ENCODE data around the gene ZDHHC1. TPM values are rescaled to one million over a fixed set of nuclear protein-coding genes. Genes with fewer than 3 reads are reported as not detected.
A peak's percentile ranks its signal among the peaks of the same experiment; 100 is the strongest.

Gene ZDHHC1
- total and polyA plus RNA-seq, 12 donors, result 1.3 to 30.0 (median 12.6) TPM

DNA sequence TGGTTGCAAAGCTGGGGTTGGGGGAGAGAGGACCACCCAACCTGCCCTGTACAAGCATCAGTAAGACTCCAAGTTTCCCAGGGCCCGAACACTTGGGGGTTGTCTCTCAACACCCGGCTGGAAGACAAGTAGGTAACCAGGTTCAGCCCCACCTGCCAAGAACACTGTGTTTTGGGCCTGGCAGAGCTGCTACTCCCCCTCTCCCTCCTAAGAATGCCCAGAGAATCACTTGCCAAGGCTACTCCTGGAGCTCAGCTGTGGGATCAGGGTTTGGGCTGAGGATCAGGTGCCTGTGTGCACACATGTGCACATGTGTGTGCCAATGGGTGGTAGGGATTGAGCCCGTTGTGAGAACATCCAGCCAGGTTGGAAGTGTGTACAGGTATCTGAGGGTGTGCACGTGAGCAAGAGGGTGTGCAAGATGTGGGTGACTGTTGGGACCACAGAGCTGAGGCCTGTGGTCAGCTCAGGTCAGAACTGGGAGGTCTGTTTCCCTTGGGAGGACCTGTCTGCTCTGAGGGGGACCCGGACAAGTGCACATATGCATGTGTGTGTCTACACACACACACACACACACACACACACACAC lies 16.9 kb upstream of the ZDHHC1 start:
- 90 to 96% (median 92%) methylated on average over 2 to 5 of the region's 5 CpGs for WGBS, 4 donors
- intact Hi-C loops (cut with DNase I), result no loop called here
- peaks cover 0 to 19% of the 10 kb centered on the region in 2 donors for H3K36me3 ChIP-seq (replicated peaks in 1 of 2)
- H3K27ac ChIP-seq, result no peak overlapping the region
- no peaks in the 10 kb centered on the region for H3K9me3 ChIP-seq (replicated peaks in 1 of 3)
- no peaks in the 10 kb centered on the region for H3K27me3 ChIP-seq
- DNase-seq, result no peak
- H3K4me3 ChIP-seq, result no peak overlapping the region
- H3K4me1 ChIP-seq (replicated peaks in 1 of 2), result peaks cover 12 to 25% of the 10 kb centered on the region in 2 donors
- no peak for TF ChIP-seq CTCF (IDR thresholded peaks at IDR 0.05)

DNA sequence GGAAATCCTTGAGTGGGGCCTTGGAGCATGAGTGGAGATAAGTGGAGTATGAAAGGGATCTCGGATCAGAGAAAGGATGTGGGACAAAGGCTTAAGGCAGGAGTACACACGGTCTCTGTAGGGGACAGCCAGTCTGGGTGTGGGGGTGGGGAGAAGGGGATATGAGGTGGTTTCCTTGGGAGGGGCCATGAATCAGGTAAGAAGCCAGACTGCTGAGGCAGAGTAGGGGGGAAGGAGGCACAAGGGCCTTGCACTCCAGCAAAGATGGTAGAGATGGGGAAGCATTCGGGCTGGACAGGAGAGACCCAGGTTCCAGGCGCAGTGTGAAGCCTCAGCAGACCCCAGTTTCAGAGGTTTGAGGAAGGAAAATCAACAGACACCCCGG lies 16.2 kb upstream of the ZDHHC1 start:
- peaks cover 3% of the 10 kb centered on the region for H3K27me3 ChIP-seq
- TF ChIP-seq POLR2A (IDR thresholded peaks at IDR 0.05) (no peak), CTCF (IDR thresholded peaks at IDR 0.05) (no peak)
- H3K4me3 ChIP-seq, result no peak overlapping the region
- H3K36me3 ChIP-seq (replicated peaks in 1 of 2), result peaks cover 0 to 11% of the 10 kb centered on the region in 2 donors
- intact Hi-C loops (cut with DNase I), result no loop called here
- peaks cover 12 to 26% of the 10 kb centered on the region in 2 donors for H3K4me1 ChIP-seq (replicated peaks in 1 of 2)
- no peaks in the 10 kb centered on the region for H3K9me3 ChIP-seq (replicated peaks in 1 of 3)
- DNase-seq, result no peak
- H3K27ac ChIP-seq, result no peak overlapping the region
- WGBS, 4 donors, result 64 to 76% (median 66%) methylated on average over 4 to 5 of the region's 5 CpGs

DNA sequence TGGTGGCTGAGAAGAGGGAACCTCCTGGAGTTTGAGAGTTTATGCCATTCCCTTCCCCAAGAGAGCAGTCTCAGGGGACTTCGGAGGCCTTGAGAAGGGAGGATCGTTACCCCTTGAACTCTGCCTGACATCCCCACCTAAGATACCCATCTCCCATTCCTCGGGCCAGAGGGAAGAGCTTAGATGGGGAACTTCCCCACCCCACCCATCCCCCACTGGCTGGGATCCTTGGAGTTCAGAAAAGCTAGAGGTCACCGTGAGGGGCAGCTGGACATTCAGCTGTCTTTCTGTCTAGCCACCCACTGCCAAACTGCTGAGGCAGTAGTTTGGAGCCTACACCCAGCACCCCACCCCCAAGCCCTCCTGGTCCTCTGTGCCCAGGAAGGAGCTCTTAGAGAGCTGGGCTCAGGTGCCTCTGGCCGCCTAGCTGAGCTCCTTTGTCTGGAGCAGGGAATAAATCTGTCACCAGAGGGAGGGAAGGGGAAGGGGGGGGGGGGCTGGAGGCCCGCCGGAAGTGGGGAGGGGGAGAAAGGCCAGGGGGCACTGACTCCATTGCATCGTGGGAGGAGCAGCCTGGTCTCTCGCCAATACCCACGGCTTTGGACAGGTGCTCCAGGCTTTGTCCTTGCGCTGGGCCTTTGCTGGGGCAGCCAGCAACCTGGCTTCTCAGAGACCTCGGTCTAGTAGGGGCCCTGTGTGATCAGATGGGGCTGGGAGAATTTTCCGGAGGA lies 15.7 kb upstream of the ZDHHC1 start:
- no peak for DNase-seq
- Histone ChIP-seq H3K4me1 (replicated peaks in 1 of 2) (peaks cover 12 to 26% of the 10 kb centered on the region in 2 donors), H3K36me3 (replicated peaks in 1 of 2) (peaks cover 0 to 6% of the 10 kb centered on the region in 2 donors), H3K27ac (peak overlapping the region in 3 of 5 donors; percentile 56 to 68 (median 64)), H3K27me3 (peaks cover 3% of the 10 kb centered on the region), H3K9me3 (replicated peaks in 1 of 3) (no peaks in the 10 kb centered on the region), H3K4me3 (peak overlapping the region in 1 of 4 donors; percentile 62)
- WGBS, 4 donors, result 33 to 38% (median 36%) methylated on average over 9 to 12 of the region's 13 CpGs
- no peak for TF ChIP-seq CTCF (IDR thresholded peaks at IDR 0.05)
- TF ChIP-seq POLR2A (IDR thresholded peaks at IDR 0.05), result no peak
- intact Hi-C loops (cut with DNase I), result no loop called here

DNA sequence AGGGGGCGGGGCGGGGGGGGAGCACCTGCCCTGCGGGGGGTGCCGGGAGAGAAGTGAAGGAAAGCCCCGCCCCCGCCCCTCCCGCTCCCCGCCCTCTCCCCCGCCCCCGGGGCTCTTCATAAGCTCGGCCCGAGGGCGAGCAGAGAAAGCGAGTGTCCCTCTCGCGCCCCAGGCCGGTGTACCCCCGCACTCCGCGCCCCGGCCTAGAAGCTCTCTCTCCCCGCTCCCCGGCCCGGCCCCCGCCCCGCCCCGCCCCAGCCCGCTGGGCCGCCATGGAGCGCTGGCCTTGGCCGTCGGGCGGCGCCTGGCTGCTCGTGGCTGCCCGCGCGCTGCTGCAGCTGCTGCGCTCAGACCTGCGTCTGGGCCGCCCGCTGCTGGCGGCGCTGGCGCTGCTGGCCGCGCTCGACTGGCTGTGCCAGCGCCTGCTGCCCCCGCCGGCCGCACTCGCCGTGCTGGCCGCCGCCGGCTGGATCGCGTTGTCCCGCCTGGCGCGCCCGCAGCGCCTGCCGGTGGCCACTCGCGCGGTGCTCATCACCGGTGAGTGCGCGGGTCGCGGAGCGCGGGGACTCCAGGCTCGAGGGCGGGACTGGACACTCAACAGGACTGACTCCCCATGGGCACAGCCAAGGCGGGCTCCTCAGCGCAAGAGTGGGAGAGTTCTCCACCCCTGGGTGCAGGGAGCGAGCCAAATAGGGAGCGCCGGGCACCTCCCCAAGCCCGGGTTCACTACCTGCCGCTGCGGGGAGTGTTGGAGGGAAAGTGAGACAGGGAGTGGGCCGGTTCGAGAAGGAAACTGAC lies 14.9 kb upstream of the ZDHHC1 start, which contains the start of gene HSD11B2:
HSD11B2 (plus strand) TSS at position 145 of the 798 bp plus-strand sequence; CDS start at position 273, 128 bp downstream.
- Histone ChIP-seq H3K4me3 (peak within 1 kb of the TSS in 2 of 4 donors; percentile 11 to 62), H3K36me3 (replicated peaks in 1 of 2) (no peaks in the 10 kb centered on the region), H3K27me3 (peaks cover 3% of the 10 kb centered on the region), H3K9me3 (replicated peaks in 1 of 3) (no peaks in the 10 kb centered on the region), H3K4me1 (replicated peaks in 1 of 2) (peaks cover 12 to 26% of the 10 kb centered on the region in 2 donors), H3K27ac (peak within 1 kb of the TSS in 3 of 5 donors; percentile 56 to 68 (median 64))
- TF ChIP-seq CTCF (IDR thresholded peaks at IDR 0.05) (peak in 2 of 6 experiments; percentile 18 to 40), POLR2A (IDR thresholded peaks at IDR 0.05) (peak; percentile 51 to 67)
- DNase-seq, result peak in 6 of 7 donors; percentile 54 to 78 (median 64)
- WGBS, 4 donors, result 0 to 4% (median 3%) methylated on average over 10 to 87 of the region's 87 CpGs
- intact Hi-C loops (cut with DNase I), result no loop called here
